ENCODE data around the gene ABCF3. TPM values are rescaled to one million over a fixed set of nuclear protein-coding genes. Genes with fewer than 3 reads are reported as not detected.

The ABCF3 gene
- total RNA-seq, 1 donor from 2014 or later = 60.0 TPM

- intact Hi-C loops (cut with micrococcal nuclease) = no loop called here
These were observed 19.3 kb upstream of the ABCF3 start for GRCh38 chr3:184166671-184167070.

GRCh38 chr3:184167786-184168185, 18.2 kb upstream of the ABCF3 start:
- intact Hi-C loops (cut with micrococcal nuclease) = no loop called here

DNA sequence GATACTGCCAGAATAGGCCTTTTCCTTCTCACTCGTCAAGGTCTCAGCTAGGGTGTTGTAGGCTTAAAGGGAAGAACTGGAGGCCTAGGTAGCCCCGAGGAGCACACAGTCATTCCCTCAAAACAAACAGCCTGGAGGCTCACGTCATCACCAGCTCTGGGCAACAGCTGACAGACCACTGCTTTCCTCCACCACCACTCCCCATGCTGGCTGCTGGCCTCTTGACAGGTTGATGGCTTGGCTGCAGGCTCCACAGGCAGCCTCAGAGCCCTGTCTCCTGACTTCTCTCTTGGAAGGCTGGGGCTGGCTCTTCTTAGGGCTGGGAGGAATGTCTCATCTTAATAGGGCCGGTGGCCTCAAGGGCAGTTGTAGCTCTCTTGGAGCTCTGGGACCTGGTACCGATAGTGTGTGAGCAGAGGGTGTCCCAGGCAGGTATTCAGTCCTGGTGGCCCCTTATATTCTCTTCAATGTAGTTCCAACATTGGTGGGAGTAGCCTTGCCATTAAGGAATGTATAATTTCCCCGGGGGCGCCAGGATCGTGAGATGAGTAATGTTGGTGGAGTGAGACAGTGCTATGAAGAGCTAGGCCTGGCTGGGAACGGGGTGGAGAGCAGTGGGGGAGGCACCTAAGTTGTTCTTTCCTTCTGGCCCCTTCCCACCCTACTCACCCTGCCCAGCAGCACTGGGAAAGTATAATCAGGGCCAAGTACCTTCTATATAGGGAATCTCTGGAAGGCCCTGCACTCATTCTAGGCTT, 17.5 kb upstream of the ABCF3 start:
- intact Hi-C loops (cut with micrococcal nuclease) = no loop called here

GRCh38 chr3:184169896-184170875, 15.8 kb upstream of the ABCF3 start:
- intact Hi-C loops (cut with micrococcal nuclease) = no loop called here

GRCh38 chr3:184171562-184171961, 14.4 kb upstream of the ABCF3 start:
- intact Hi-C loops (cut with micrococcal nuclease) = no loop called here

GRCh38 chr3:184172681-184173373, 13.2 kb upstream of the ABCF3 start:
- intact Hi-C loops (cut with micrococcal nuclease) = no loop called here

- intact Hi-C loops (cut with micrococcal nuclease) = no loop called here
These were observed 12.7 kb upstream of the ABCF3 start for GRCh38 chr3:184173374-184173722.

GRCh38 chr3:184174284-184174645, 11.7 kb upstream of the ABCF3 start:
- intact Hi-C loops (cut with micrococcal nuclease) = loop anchor here (1.0 kb wide), 10 partner anchors 12 to 638 kb away; partner anchors contain the start of genes ABCC5, ABCF3, DVL3 and EEF1AKMT4

GRCh38 chr3:184174646-184175492, 11.1 kb upstream of the ABCF3 start, which contains the start of gene AP2M1:
AP2M1 (plus strand) TSS chr3:184174855; CDS start chr3:184176994, 2,139 bp downstream.
- intact Hi-C loops (cut with micrococcal nuclease) = loop anchor here (1.0 kb wide), 10 partner anchors 11 to 637 kb away; partner anchors contain the start of genes ABCC5, ABCF3, DVL3 and EEF1AKMT4

GRCh38 chr3:184175506-184175905, 10.5 kb upstream of the ABCF3 start:
- intact Hi-C loops (cut with micrococcal nuclease) = no loop called here

GRCh38 chr3:184175981-184176376, 10.0 kb upstream of the ABCF3 start:
- intact Hi-C loops (cut with micrococcal nuclease) = no loop called here

- intact Hi-C loops (cut with micrococcal nuclease) = no loop called here
These were observed 9.3 kb upstream of the ABCF3 start for GRCh38 chr3:184176377-184177330.

DNA sequence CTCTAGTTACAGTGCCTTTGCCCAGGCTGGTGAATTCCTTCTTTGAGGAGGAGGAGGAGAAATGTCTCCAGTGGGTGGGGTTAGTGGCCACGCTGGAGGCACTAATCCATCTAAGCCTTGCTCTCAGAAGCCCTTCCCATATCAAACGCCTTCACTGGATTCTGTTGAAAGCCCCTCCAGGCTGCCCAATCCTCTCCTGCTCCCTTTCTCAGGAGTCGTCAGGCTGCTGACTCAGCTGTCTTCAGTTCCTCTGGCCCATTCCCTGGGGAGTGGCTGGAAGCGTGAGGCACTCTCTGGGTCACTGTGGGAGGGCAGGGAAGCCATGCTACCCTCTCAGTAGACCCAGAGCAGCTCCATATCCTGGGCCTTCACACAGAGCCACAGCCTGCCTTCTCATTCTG, 8.7 kb upstream of the ABCF3 start:
- intact Hi-C loops (cut with micrococcal nuclease) = no loop called here

DNA sequence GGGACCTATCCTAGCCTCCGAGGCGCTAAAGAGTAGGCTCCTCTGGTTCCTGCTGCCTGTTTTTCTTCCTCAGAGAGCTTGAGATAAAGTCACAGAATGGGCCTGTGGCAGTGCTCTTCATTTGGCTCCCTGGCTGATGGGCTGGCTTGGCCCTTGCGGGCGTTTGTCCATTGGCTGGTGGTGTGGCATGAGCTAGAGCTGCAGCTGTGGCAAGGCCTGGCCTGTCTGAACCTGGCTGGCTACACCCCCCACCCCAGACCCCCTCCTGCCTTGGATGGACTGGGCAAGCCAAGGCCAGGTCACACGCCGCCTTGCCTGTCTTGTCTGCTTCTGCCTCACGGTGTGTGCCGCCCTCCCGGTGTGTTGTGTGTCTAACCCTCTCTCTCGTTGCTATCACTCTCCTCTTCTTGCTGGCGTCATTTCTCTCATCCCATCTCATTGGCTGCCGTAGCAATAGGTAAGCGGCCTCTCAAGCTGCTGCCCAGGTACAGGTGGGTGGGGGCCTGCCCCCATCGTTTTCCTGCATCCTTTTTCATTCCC, 8.2 kb upstream of the ABCF3 start:
- intact Hi-C loops (cut with micrococcal nuclease) = no loop called here

GRCh38 chr3:184178521-184179138, 7.4 kb upstream of the ABCF3 start:
- intact Hi-C loops (cut with micrococcal nuclease) = no loop called here

DNA sequence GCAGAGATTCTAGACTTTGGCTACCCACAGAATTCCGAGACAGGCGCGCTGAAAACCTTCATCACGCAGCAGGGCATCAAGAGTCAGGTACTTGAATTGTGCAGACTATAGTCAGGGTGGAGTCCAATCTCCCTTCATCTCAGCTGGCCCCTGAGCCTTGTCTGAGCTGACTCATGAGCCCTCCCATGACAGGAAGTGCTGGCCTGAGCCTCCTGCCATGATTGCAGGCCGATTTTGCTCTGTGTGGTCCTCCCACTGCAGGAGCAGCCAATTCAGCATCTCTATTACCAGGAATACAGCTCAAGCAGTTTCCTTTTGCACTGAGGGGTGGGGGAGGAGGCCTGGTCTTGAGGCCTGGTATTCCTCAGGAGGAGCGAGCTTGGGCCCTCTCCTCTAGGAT, 5.8 kb upstream of the ABCF3 start:
- intact Hi-C loops (cut with micrococcal nuclease) = no loop called here

GRCh38 chr3:184181596-184181995, 4.4 kb upstream of the ABCF3 start:
- intact Hi-C loops (cut with micrococcal nuclease) = no loop called here

DNA sequence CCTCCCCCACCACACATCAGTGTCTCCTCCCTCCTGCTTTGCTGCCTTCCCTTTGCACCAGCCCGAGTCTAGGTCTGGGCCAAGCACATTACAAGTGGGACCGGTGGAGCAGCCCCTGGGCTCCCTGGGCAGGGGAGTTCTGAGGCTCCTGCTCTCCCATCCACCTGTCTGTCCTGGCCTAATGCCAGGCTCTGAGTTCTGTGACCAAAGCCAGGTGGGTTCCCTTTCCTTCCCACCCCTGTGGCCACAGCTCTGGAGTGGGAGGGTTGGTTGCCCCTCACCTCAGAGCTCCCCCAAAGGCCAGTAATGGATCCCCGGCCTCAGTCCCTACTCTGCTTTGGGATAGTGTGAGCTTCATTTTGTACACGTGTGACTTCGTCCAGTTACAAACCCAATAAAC, 2.3 kb upstream of the ABCF3 start:
- intact Hi-C loops (cut with micrococcal nuclease) = no loop called here
